Measurements from ENCODE around the gene FBXW7.

- TF ChIP-seq TAF1 (CRISPR knock-in tag; IDR thresholded peaks at IDR 0.05) (no peak), CTCF (CRISPR knock-in tag; IDR thresholded peaks at IDR 0.05) (no peak), SKIL (CRISPR knock-in tag; IDR thresholded peaks at IDR 0.05; ENCODE audit: borderline replicate concordance) (no peak), PAXIP1 (CRISPR knock-in tag; conservative IDR thresholded peaks at IDR 0.05) (no peak), POLR2A (IDR thresholded peaks at IDR 0.05; ENCODE audit: insufficient read depth in 1 of 2, low read depth in 2 of 2, low read length in 2 of 2) (no peak)
Observed at GRCh38 chr4:152528060-152528459, 7.8 kb downstream of the FBXW7 start.

Measured in HepG2 (cell line).